Thymus (tissue), 11 donors: ENCODE data around the gene S100A13. TPM values are rescaled to one million over a fixed set of nuclear protein-coding genes. Genes with fewer than 3 reads are reported as not detected.
A peak's percentile ranks its signal among the peaks of the same experiment; 100 is the strongest.

Experiments
- DNase-seq, 9 donors: peaks; one replicate each; pipeline ENCODE4 v3.0.0-alpha.2; 2013; ENCODE audit warnings: low spot score in 9 of 9, low read depth in 6 of 9, missing footprints in 1 of 9
- H3K27ac ChIP-seq, 2 donors: one replicate each; pipeline ENCODE4 v1.5.1; 2013; ENCODE audit warnings: control low read depth in 1 of 2, low read depth in 1 of 2, low read length in 1 of 2, mild to moderate bottlenecking in 1 of 2, moderate library complexity in 1 of 2
- H3K27me3 ChIP-seq, 2 donors: one replicate each; pipeline ENCODE4 v1.5.1; 2013; ENCODE audit warnings: low read length in 1 of 2; ENCODE audit not compliant: control insufficient read depth in 2 of 2, insufficient read depth in 1 of 2
- H3K36me3 ChIP-seq, 2 donors: one replicate each; pipeline ENCODE4 v1.5.1; 2013; ENCODE audit warnings: low read length in 1 of 2, mild to moderate bottlenecking in 1 of 2, moderate library complexity in 1 of 2; ENCODE audit not compliant: control insufficient read depth in 2 of 2, insufficient read depth in 2 of 2
- H3K4me1 ChIP-seq, 2 donors: one replicate each; pipeline ENCODE4 v1.5.1; 2013; ENCODE audit warnings: low read length in 2 of 2; ENCODE audit not compliant: control insufficient read depth in 2 of 2, insufficient read depth in 2 of 2
- H3K4me3 ChIP-seq, 2 donors: one replicate each; pipeline ENCODE4 v1.5.1; 2013; ENCODE audit warnings: low read length in 2 of 2, control low read depth in 1 of 2, mild to moderate bottlenecking in 1 of 2
- H3K9me3 ChIP-seq, 2 donors: one replicate each; pipeline ENCODE4 v1.5.1; 2013; ENCODE audit warnings: low read length in 1 of 2, mild to moderate bottlenecking in 1 of 2; ENCODE audit not compliant: control insufficient read depth in 2 of 2, insufficient read depth in 1 of 2
- WGBS: extraction: QIAGEN DNeasy Blood & Tissue Kit; methylation state at CpG from one replicate; pipeline ENCODE4 v1.1.7; 2013; 5-methylcytosine and 5-hydroxymethylcytosine counted together
- polyA plus RNA-seq: library from polyadenylated mRNA; stranded (reverse); fragments of 200-250 nt; gene quantifications from one replicate; pipeline ENCODE4 v1.2.3, GENCODE V29; 2013
- total RNA-seq: library from RNA; stranded (reverse); fragments of 120-200 nt; gene quantifications from one replicate; pipeline ENCODE4 v1.2.4, GENCODE V29; 2013
- donor health status: healthy.

The S100A13 gene
- total and polyA plus RNA-seq, 2 donors, result 32.0 to 96.1 TPM

DNA sequence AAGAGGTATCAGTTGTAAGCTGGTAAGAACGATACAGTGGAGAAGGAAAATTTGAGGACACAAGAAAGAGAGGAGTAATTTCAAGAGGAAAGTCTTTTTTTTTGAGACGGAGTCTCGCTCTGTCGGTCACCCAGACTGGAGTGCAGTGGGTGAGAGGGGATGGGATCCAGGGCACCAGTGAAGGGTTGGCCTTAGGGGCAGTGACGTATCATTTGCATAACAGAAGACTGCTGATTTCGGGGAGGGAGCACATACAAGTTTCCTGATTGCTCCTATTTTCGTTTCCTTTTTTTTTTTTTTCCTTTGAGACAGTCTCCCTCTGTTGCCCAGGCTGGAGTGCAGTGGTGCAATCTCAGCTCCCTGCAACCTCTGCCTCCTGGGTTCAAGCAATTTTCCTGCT lies 4.2 kb downstream of the S100A13 start:
- Histone ChIP-seq H3K27ac (no peak overlapping the region), H3K27me3 (peaks cover 0 to 8% of the 10 kb centered on the region in 2 donors), H3K9me3 (no peaks in the 10 kb centered on the region), H3K36me3 (no peaks in the 10 kb centered on the region), H3K4me1 (peaks cover 0 to 12% of the 10 kb centered on the region in 2 donors), H3K4me3 (no peak overlapping the region)
- WGBS, result 94% methylated on average over 7 of the region's 7 CpGs
- no peak for DNase-seq

DNA sequence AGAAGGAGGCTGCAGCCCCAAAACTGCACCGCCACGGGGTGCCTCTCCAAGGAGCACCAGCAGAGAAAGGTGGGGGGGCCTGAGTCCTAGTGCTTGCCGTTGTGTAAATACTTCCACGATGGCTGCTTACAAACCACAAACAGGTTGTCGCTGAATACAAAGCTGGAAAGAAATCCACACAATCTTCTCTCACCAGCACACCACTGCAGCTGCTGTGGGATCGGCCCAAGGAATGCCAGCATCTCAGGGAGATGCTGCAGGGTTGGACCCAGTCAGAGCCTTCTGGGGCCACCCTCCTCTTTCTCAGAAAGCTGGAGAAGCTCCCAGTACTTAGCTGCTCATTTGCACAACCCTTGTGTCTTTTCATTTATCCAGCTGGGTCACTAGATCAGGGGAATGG lies 8.1 kb downstream of the S100A13 start:
- Histone ChIP-seq H3K36me3 (no peaks in the 10 kb centered on the region), H3K4me1 (peaks cover 0 to 20% of the 10 kb centered on the region in 2 donors), H3K9me3 (no peaks in the 10 kb centered on the region), H3K27ac (no peak overlapping the region), H3K27me3 (no peaks in the 10 kb centered on the region), H3K4me3 (no peak overlapping the region)
- 98% methylated on average over 6 of the region's 6 CpGs for WGBS
- DNase-seq, result no peak

DNA sequence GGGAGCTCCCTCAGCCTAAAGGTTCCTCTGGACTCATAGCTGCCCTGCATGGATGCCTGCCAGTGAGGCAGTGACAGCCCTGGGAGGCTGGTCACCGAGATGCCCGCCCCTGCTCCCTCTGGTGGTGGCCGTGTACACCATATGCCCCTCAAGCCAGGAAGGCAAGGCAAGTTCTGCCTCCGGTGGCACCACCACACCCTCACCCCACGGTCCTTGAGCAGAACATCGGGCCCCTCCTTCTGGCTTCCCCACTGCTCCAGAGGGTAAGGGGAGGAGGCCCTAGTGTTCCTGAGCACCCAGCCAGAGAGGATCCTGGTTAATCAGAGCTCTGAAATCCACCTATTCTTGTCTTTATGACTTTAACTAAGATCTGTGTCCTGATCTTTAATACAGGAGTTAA lies 9.6 kb downstream of the S100A13 start:
- peak in 4 of 9 donors; percentile 51 to 63 (median 54) for DNase-seq
- Histone ChIP-seq H3K4me3 (no peak overlapping the region), H3K4me1 (peaks cover 0 to 20% of the 10 kb centered on the region in 2 donors), H3K27ac (peak overlapping the region in 1 of 2 donors; percentile 17), H3K9me3 (no peaks in the 10 kb centered on the region), H3K27me3 (no peaks in the 10 kb centered on the region), H3K36me3 (no peaks in the 10 kb centered on the region)
- 33% methylated on average over 6 of the region's 6 CpGs for WGBS

DNA sequence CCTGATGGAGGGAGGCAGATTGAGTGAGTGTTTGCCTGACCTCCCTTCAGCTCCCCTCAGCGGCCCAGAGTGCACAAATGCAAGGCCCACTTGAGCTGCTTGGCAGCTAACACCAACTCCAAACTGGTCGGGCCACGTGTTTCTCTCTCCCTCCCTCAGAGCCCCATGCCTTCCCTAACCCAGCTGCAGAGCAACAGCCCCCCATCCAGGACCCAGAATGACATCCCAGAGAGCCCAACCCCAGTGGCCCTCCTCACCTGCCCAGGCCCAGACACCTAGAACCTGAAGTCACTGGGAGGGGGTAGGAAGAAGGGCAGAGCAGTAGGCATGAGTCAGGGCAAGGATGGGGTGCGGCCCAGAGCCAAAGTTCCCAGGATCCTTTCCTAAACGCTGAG lies 10.4 kb downstream of the S100A13 start:
- Histone ChIP-seq H3K9me3 (no peaks in the 10 kb centered on the region), H3K27ac (peak overlapping the region in 1 of 2 donors; percentile 64), H3K4me3 (no peak overlapping the region), H3K4me1 (peaks cover 0 to 20% of the 10 kb centered on the region in 2 donors), H3K27me3 (no peaks in the 10 kb centered on the region), H3K36me3 (no peaks in the 10 kb centered on the region)
- 94% methylated on average over 5 of the region's 5 CpGs for WGBS
- no peak for DNase-seq

DNA sequence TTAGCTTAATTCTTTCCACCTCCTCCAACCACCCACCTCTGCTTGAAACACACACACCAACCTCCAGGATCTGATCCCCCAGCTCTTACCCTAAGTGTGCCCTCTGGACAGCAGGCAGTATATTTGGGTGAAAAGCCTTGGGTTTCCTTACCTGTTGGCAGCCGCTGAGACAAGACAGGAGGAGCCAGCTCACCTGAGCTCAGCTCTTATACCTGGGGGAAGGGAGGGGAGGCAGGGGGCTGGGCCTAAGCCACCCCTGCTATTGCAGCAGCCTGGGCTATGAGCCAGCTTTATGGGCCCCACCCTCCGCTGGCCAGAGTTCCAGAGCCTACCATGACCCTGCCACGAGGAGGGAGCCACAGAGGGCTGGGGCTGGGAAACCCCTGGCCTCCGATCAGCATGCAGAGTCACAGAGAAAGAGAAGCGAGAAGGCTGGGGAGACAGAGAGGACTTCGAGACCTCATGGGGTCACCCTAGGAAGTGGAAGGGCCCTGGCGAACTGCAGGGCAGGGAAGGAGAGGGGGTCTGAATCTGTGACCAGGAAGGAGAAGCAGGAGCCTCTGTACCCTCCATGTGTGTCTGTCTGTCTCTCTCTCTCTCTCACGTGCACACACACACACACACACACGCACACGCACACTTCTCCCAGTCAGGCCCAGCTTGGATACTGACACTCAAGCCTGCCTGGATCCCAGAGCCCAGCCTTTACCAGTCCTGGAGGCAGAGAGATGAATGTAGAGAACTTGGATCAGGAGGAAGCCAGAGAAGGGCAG lies 11.0 kb downstream of the S100A13 start, which contains the start of gene S100A14:
Gene S100A14 (minus strand): TSS at position 182 of the 773 bp plus-strand sequence. CDS start 467 bp downstream, outside the sequence.
- DNase-seq, result peak in 1 of 9 donors; percentile 27
- no peaks in the 10 kb centered on the region for H3K9me3 ChIP-seq
- peak within 1 kb of the TSS in 1 of 2 donors; percentile 19 for H3K4me3 ChIP-seq
- no peaks in the 10 kb centered on the region for H3K36me3 ChIP-seq
- peak within 1 kb of the TSS in 1 of 2 donors; percentile 64 for H3K27ac ChIP-seq
- peaks cover 0 to 20% of the 10 kb centered on the region in 2 donors for H3K4me1 ChIP-seq
- WGBS, result 86% methylated on average over 10 of the region's 10 CpGs
- H3K27me3 ChIP-seq, result no peaks in the 10 kb centered on the region

DNA sequence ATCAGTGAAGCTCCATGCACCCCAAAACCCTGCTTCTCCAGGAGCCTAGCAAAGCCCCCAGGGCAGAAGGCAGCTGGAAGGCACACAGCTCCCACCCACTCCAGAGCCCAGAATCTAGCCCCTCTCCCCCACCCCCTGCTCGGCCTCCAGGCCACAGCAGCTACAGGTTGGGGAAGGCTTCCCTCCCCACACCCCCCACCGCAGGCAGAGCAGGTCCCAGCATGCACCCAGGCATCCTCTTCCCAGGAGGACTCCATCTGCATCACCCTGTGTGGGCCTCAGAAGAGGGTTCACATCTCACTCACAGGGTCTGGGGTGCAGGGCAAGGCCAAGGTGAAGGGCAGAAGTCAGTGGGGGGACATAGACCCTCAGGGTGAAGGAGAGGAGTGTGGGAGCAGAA lies 11.9 kb downstream of the S100A13 start:
- WGBS, result 95% methylated on average over 2 of the region's 2 CpGs
- no peaks in the 10 kb centered on the region for H3K9me3 ChIP-seq
- DNase-seq, result no peak
- H3K4me1 ChIP-seq, result peaks cover 0 to 20% of the 10 kb centered on the region in 2 donors
- no peaks in the 10 kb centered on the region for H3K36me3 ChIP-seq
- H3K4me3 ChIP-seq, result peak overlapping the region in 1 of 2 donors; percentile 19
- no peaks in the 10 kb centered on the region for H3K27me3 ChIP-seq
- peak overlapping the region in 1 of 2 donors; percentile 30 for H3K27ac ChIP-seq

DNA sequence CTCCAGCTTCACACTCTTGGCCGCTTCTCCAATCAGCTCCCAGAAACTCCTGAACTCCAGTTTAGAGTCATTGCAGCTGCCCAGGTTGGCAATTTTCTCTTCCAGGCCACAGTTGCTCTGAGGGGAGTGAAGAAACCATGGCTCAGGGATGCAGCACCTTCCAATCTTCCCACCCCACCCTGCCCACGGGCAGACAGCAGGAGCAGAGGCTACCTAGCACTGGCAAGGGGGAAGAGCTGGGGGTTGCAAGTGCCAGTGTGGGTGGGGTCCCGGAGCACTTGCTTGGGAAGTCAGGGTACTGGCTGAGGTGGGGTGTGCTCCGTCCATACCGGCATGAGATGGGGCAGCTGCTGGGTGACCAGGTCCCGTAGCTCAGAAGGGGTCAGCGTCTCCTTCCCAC lies 12.4 kb downstream of the S100A13 start:
- peaks cover 0 to 20% of the 10 kb centered on the region in 2 donors for H3K4me1 ChIP-seq
- H3K27me3 ChIP-seq, result no peaks in the 10 kb centered on the region
- DNase-seq, result no peak
- H3K4me3 ChIP-seq, result peak overlapping the region in 1 of 2 donors; percentile 19
- WGBS, result 96% methylated on average over 7 of the region's 7 CpGs
- H3K9me3 ChIP-seq, result no peaks in the 10 kb centered on the region
- H3K36me3 ChIP-seq, result no peaks in the 10 kb centered on the region
- no peak overlapping the region for H3K27ac ChIP-seq

DNA sequence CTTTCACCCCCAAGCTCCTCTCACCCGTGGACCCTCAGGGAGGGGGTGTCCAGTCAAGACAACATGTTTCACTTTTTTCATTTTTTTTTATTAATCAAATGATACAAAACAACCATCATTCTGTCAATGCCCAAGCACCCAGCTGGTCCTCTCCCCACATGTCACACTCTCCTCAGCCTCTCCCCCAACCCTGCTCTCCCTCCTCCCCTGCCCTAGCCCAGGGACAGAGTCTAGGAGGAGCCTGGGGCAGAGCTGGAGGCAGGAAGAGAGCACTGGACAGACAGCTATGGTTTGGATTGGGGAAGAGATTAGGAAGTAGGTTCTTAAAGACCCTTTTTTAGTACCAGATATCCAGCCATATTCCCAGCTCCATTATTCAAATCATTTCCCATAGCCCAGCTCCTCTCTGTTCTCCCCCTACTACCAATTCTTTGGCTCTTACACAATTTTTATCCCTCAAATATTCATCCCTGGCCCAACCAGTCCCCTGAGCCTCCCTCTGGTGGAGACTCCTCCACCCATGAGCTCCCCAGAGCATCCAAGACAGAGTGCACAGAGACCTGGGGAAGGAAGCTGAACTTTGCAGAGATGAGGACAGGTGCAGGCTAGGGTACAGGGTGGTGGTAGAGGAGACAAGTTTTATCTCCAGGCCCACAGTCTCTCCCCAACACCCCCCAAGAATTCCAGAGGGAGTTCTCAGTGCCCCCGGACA lies 13.0 kb downstream of the S100A13 start:
- Histone ChIP-seq H3K4me3 (peak overlapping the region in 1 of 2 donors; percentile 19), H3K4me1 (peaks cover 0 to 20% of the 10 kb centered on the region in 2 donors)
- DNase-seq, result no peak

DNA sequence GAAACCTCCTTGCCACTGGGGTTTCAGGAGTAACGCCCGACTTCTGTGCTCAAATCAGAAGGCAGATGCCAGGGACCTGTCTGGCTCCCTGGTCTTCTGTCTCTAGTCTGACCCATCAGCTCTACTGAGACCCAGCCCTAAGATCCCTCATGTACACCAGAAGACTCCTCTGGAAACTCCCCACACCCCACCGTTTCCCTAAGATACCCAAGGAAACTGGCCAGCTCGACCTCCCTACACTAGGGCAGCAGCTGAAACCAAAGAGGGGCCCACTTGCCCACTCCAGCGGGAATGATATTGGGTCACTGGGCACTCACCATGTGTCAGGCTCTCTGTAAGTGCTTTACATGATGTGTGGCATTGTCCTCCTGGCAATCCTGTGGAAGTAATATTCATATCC lies 13.9 kb downstream of the S100A13 start:
- Histone ChIP-seq H3K27ac (peak overlapping the region in 1 of 2 donors; percentile 33), H3K27me3 (no peaks in the 10 kb centered on the region), H3K9me3 (no peaks in the 10 kb centered on the region), H3K36me3 (no peaks in the 10 kb centered on the region), H3K4me3 (no peak overlapping the region), H3K4me1 (peaks cover 0 to 20% of the 10 kb centered on the region in 2 donors)
- DNase-seq, result no peak
- 93% methylated on average over 5 of the region's 5 CpGs for WGBS

More for the DNA sequence above, 13.0 kb downstream of the S100A13 start:
- H3K27me3 ChIP-seq, result no peaks in the 10 kb centered on the region
- H3K27ac ChIP-seq, result no peak overlapping the region
- no peaks in the 10 kb centered on the region for H3K9me3 ChIP-seq
- H3K36me3 ChIP-seq, result no peaks in the 10 kb centered on the region
- 98% methylated on average over 2 of the region's 2 CpGs for WGBS
